Thyroid gland (tissue), 4 donors: Measurements from ENCODE around the gene DHRS3.

Source experiments
- POLR2A ChIP-seq, 2 donors: fragments of 450-650 bp; IDR thresholded peaks; one replicate each; pipeline ENCODE4 v1.6.1; 2017; ENCODE audit warnings: antibody characterized with exemption in 2 of 2, mild to moderate bottlenecking in 2 of 2, moderate library complexity in 1 of 2
- TF ChIP-seq, protein P1 (sequence below), 6 experiments: fragments of 200-600 bp in 3 of 6; fragments of 450-650 bp in 3 of 6; sonication (generic) in 3 of 6; IDR thresholded peaks; one replicate each; pipeline ENCODE4 v1.5.1; 2016 to 2019; ENCODE audit warnings: antibody characterized with exemption in 6 of 6, mild to moderate bottlenecking in 2 of 6, inconsistent platforms in 1 of 6, moderate library complexity in 1 of 6

DNA sequence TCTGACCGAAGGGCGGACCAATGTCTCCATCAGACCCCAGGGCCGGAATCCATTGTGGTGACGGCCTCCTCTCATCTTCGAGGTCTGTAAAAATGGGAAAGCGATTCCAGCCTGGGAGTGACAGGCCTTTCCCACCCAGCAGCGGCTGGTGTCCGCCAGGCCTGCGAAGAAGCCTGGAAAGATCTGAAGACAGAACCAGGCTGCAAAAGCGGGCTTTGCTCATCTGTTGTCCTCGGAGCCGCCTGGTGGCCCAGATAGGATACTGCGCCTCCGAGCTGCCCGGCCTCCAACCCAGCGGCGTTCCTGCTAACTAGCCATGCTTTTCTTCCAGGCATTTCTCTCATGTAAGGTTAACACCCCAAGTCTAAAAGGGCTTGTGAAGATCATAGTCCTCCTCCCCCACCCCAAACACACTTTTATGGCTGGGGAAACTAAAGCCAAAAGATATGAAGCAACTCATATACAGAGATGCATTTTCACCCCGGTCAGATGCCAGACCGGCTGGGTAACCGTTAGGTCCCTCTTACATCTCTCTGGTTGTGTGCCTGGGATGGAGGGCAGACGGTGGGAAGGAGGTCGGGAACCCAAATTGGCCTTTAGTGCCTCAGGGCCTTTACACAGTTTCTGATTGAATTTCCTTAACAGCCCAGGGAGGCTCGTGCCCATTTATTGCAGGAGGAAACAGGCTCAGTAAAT is 1.9 kb upstream of the DHRS3 start:
- no peak for TF ChIP-seq POLR2A (IDR thresholded peaks at IDR 0.05)
- TF ChIP-seq, protein P1, sequence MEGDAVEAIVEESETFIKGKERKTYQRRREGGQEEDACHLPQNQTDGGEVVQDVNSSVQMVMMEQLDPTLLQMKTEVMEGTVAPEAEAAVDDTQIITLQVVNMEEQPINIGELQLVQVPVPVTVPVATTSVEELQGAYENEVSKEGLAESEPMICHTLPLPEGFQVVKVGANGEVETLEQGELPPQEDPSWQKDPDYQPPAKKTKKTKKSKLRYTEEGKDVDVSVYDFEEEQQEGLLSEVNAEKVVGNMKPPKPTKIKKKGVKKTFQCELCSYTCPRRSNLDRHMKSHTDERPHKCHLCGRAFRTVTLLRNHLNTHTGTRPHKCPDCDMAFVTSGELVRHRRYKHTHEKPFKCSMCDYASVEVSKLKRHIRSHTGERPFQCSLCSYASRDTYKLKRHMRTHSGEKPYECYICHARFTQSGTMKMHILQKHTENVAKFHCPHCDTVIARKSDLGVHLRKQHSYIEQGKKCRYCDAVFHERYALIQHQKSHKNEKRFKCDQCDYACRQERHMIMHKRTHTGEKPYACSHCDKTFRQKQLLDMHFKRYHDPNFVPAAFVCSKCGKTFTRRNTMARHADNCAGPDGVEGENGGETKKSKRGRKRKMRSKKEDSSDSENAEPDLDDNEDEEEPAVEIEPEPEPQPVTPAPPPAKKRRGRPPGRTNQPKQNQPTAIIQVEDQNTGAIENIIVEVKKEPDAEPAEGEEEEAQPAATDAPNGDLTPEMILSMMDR (IDR thresholded peaks at IDR 0.05) = peak; percentile 93 to 98 (median 96)
